ENCODE data around the gene SERGEF. TPM values are rescaled to one million over a fixed set of nuclear protein-coding genes. Genes with fewer than 3 reads are reported as not detected.

Gene SERGEF
- polyA plus RNA-seq, 1 of the 3 experiments (the other 2 are of a cell fraction), result 23.1 TPM

- Histone ChIP-seq H3K9ac (no peak overlapping the region), H3K27ac (ENCODE audit: low read depth in 2 of 2, low read length in 1 of 2) (no peak overlapping the region), H3K9me3 (no peaks in the 10 kb centered on the region), H3F3A (replicated peaks; ENCODE audit: insufficient read depth) (no peaks in the 10 kb centered on the region), H3K4me1 (ENCODE audit: control insufficient read depth in 1 of 2, insufficient read depth in 2 of 2, low read depth in 1 of 2, low read length in 1 of 2) (no peaks in the 10 kb centered on the region; a peak in 1 of 4 replicates), H3K4me3 (ENCODE audit: low read depth in 2 of 2, low read length in 1 of 2) (no peak overlapping the region), H3K4me2 (no peak overlapping the region), H3K9me2 (no peaks in the 10 kb centered on the region), H3K27me3 (ENCODE audit: insufficient read depth) (no peaks in the 10 kb centered on the region), H4K20me1 (ENCODE audit: insufficient read depth) (no peaks in the 10 kb centered on the region), H3K36me3 (replicated peaks in 1 of 2; ENCODE audit: control insufficient read depth in 1 of 2, insufficient read depth in 2 of 2, low read length in 1 of 2) (no peaks in the 10 kb centered on the region), H2AFZ (ENCODE audit: low read depth) (no peak overlapping the region), H3K79me2 (ENCODE audit: insufficient read depth) (no peaks in the 10 kb centered on the region)
- WGBS (ENCODE audit: low lambda C conversion rate), result 84% methylated on average over 3 of the region's 3 CpGs
- POLR2A ChIA-PET, result no interaction called here
- TF ChIP-seq FOSL2 (IDR thresholded peaks at IDR 0.05; ENCODE audit: borderline replicate concordance, low read depth) (no peak), SMC3 (IDR thresholded peaks at IDR 0.05; ENCODE audit: low read depth, low read length) (no peak), MXI1 (IDR thresholded peaks at IDR 0.05; ENCODE audit: low read depth, low read length) (no peak), TEAD4 (IDR thresholded peaks at IDR 0.05; ENCODE audit: borderline replicate concordance, insufficient read depth) (no peak), CTCF (IDR thresholded peaks at IDR 0.05) (no peak), NRF1 (IDR thresholded peaks at IDR 0.05; ENCODE audit: low read depth, low read length) (no peak), TCF12 (IDR thresholded peaks at IDR 0.05) (no peak), YY1 (IDR thresholded peaks at IDR 0.05; ENCODE audit: low read depth) (no peak), USF2 (IDR thresholded peaks at IDR 0.05; ENCODE audit: borderline replicate concordance, low read depth, low read length) (no peak), GATA2 (CRISPR knock-in tag; IDR thresholded peaks at IDR 0.05) (no peak), REST (IDR thresholded peaks at IDR 0.05; ENCODE audit: low read depth, low read length) (no peak), FOXJ3 (CRISPR knock-in tag; IDR thresholded peaks at IDR 0.05) (no peak), FOXM1 (IDR thresholded peaks at IDR 0.05; ENCODE audit: low read depth) (no peak), PBX3 (IDR thresholded peaks at IDR 0.05) (no peak), NFIC (IDR thresholded peaks at IDR 0.05; ENCODE audit: borderline replicate concordance) (no peak), GABPA (IDR thresholded peaks at IDR 0.05; ENCODE audit: low read depth) (no peak)
- TF ChIP-seq, protein P1, sequence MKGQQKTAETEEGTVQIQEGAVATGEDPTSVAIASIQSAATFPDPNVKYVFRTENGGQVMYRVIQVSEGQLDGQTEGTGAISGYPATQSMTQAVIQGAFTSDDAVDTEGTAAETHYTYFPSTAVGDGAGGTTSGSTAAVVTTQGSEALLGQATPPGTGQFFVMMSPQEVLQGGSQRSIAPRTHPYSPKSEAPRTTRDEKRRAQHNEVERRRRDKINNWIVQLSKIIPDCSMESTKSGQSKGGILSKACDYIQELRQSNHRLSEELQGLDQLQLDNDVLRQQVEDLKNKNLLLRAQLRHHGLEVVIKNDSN (IDR thresholded peaks at IDR 0.05; ENCODE audit: borderline replicate concordance, low read depth), result no peak
- TF ChIP-seq, protein P2, sequence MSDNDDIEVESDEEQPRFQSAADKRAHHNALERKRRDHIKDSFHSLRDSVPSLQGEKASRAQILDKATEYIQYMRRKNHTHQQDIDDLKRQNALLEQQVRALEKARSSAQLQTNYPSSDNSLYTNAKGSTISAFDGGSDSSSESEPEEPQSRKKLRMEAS (IDR thresholded peaks at IDR 0.05; ENCODE audit: low read depth), result no peak
- no peak for DNase-seq
- CTCF ChIA-PET, result no interaction called here
These were observed 214.1 kb downstream of the SERGEF start for GRCh38 chr11:17798716-17799115.

Measured in SK-N-SH (cell line).